RWPE2 (cell line): ENCODE measurements around the gene ITK.

ENCODE experiments used
- ATAC-seq: fragments of 200-7000 bp; cut with Tn5 transposase; 3 replicates; pipeline ENCODE4 v1.9.1; 2021; ENCODE audit warnings: low read depth
- DNase-seq: peaks from one replicate; pipeline ENCODE4 v3.0.0-alpha.2; 2020; ENCODE audit warnings: low spot score
- H3K27ac ChIP-seq: fragments of 450-650 bp; 2 replicates; pipeline ENCODE4 v1.5.1; 2017; ENCODE audit warnings: mild to moderate bottlenecking; ENCODE audit not compliant: poor library complexity, severe bottlenecking
- H3K27me3 ChIP-seq: fragments of 250-450 bp; sonication (Bioruptor Pico); 2 replicates; pipeline ENCODE4 v1.5.1; 2021; ENCODE audit warnings: mild to moderate bottlenecking, moderate library complexity; ENCODE audit not compliant: insufficient read depth, poor library complexity, severe bottlenecking
- H3K36me3 ChIP-seq: fragments of 250-450 bp; sonication (Bioruptor Pico); 2 replicates; pipeline ENCODE4 v1.5.1; 2020; ENCODE audit warnings: low read depth, mild to moderate bottlenecking, moderate library complexity
- H3K4me1 ChIP-seq: fragments of 250-450 bp; sonication (Bioruptor Pico); 2 replicates; pipeline ENCODE4 v1.5.1; 2021; ENCODE audit warnings: mild to moderate bottlenecking, moderate library complexity; ENCODE audit not compliant: insufficient read depth, poor library complexity, severe bottlenecking
- H3K4me3 ChIP-seq: fragments of 250-450 bp; sonication (Bioruptor Pico); 2 replicates; pipeline ENCODE4 v1.5.1; 2021; ENCODE audit warnings: mild to moderate bottlenecking, moderate library complexity; ENCODE audit not compliant: severe bottlenecking
- H3K9me3 ChIP-seq: fragments of 250-450 bp; sonication (Bioruptor Pico); 2 replicates; pipeline ENCODE4 v1.5.1; 2021; ENCODE audit warnings: mild to moderate bottlenecking, moderate library complexity; ENCODE audit not compliant: severe bottlenecking
- CTCF ChIP-seq: fragments of 450-650 bp; IDR thresholded peaks from one replicate; pipeline ENCODE4 v1.5.1; 2017; ENCODE audit warnings: mild to moderate bottlenecking, moderate library complexity; ENCODE audit not compliant: poor library complexity, severe bottlenecking

Gene ITK

GRCh38 chr5:157167214-157167621 is 13.4 kb upstream of the ITK start:
- H3K36me3 ChIP-seq: no peaks in the 10 kb centered on the region
- DNase-seq (no peak), ATAC-seq (no peak)
- no peaks in the 10 kb centered on the region for H3K4me1 ChIP-seq
- TF ChIP-seq CTCF: no peak
- no peak overlapping the region for H3K27ac ChIP-seq
- no peaks in the 10 kb centered on the region for H3K9me3 ChIP-seq
- H3K27me3 ChIP-seq: no peaks in the 10 kb centered on the region
- no peak overlapping the region for H3K4me3 ChIP-seq

GRCh38 chr5:157168286-157168685 is 12.4 kb upstream of the ITK start:
- DNase-seq (no peak), ATAC-seq (no peak)
- Histone ChIP-seq H3K27ac (no peak overlapping the region), H3K4me3 (no peak overlapping the region), H3K27me3 (no peaks in the 10 kb centered on the region), H3K36me3 (no peaks in the 10 kb centered on the region), H3K9me3 (no peaks in the 10 kb centered on the region), H3K4me1 (no peaks in the 10 kb centered on the region)
- no peak for TF ChIP-seq CTCF

GRCh38 chr5:157172403-157172802 is 8.2 kb upstream of the ITK start:
- Histone ChIP-seq H3K27ac (no peak overlapping the region), H3K9me3 (no peaks in the 10 kb centered on the region), H3K27me3 (no peaks in the 10 kb centered on the region), H3K4me3 (no peak overlapping the region), H3K4me1 (no peaks in the 10 kb centered on the region), H3K36me3 (no peaks in the 10 kb centered on the region)
- DNase-seq (no peak), ATAC-seq (no peak)
- no peak for TF ChIP-seq CTCF

GRCh38 chr5:157175071-157175612 is 5.5 kb upstream of the ITK start:
- no peak for DNase-seq
- H3K27ac ChIP-seq: no peak overlapping the region
- H3K9me3 ChIP-seq: no peaks in the 10 kb centered on the region
- H3K4me3 ChIP-seq: no peak overlapping the region
- no peak for TF ChIP-seq CTCF
- no peak for ATAC-seq
- H3K27me3 ChIP-seq: no peaks in the 10 kb centered on the region
- H3K36me3 ChIP-seq: no peaks in the 10 kb centered on the region
- no peaks in the 10 kb centered on the region for H3K4me1 ChIP-seq

GRCh38 chr5:157177953-157178352 is 2.7 kb upstream of the ITK start:
- DNase-seq (no peak), ATAC-seq (no peak)
- TF ChIP-seq CTCF: no peak
- Histone ChIP-seq H3K4me3 (no peak overlapping the region), H3K9me3 (no peaks in the 10 kb centered on the region), H3K4me1 (no peaks in the 10 kb centered on the region), H3K27ac (no peak overlapping the region), H3K27me3 (peaks cover 16% of the 10 kb centered on the region), H3K36me3 (no peaks in the 10 kb centered on the region)
